ENCODE results near the gene COMT. TPM values are rescaled to one million over a fixed set of nuclear protein-coding genes. Genes with fewer than 3 reads are reported as not detected.

COMT gene
- total and polyA plus RNA-seq, 8 donors: 47.9 to 95.0 (median 62.3) TPM

GRCh38 chr22:19967850-19968449, 26.4 kb downstream of the COMT start:
- Histone ChIP-seq H3K4me3 (no peak overlapping the region), H3K4me1 (peaks cover 0 to 8% (median 0%) of the 10 kb centered on the region in 3 donors), H3K36me3 (peaks cover 0 to 5% (median 0%) of the 10 kb centered on the region in 3 donors), H3K27me3 (no peaks in the 10 kb centered on the region), H3K9me3 (no peaks in the 10 kb centered on the region), H3K27ac (no peak overlapping the region)
- WGBS, 2 donors: 91 to 92% methylated on average over 7 of the region's 7 CpGs
- ATAC-seq (no peak), DNase-seq (peak in 1 of 6 donors; percentile 40), FAIRE-seq (no peak)
- intact Hi-C loops (cut with DNase I): no loop called here
- TF ChIP-seq, protein P1, sequence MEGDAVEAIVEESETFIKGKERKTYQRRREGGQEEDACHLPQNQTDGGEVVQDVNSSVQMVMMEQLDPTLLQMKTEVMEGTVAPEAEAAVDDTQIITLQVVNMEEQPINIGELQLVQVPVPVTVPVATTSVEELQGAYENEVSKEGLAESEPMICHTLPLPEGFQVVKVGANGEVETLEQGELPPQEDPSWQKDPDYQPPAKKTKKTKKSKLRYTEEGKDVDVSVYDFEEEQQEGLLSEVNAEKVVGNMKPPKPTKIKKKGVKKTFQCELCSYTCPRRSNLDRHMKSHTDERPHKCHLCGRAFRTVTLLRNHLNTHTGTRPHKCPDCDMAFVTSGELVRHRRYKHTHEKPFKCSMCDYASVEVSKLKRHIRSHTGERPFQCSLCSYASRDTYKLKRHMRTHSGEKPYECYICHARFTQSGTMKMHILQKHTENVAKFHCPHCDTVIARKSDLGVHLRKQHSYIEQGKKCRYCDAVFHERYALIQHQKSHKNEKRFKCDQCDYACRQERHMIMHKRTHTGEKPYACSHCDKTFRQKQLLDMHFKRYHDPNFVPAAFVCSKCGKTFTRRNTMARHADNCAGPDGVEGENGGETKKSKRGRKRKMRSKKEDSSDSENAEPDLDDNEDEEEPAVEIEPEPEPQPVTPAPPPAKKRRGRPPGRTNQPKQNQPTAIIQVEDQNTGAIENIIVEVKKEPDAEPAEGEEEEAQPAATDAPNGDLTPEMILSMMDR (IDR thresholded peaks at IDR 0.05): no peak

DNA sequence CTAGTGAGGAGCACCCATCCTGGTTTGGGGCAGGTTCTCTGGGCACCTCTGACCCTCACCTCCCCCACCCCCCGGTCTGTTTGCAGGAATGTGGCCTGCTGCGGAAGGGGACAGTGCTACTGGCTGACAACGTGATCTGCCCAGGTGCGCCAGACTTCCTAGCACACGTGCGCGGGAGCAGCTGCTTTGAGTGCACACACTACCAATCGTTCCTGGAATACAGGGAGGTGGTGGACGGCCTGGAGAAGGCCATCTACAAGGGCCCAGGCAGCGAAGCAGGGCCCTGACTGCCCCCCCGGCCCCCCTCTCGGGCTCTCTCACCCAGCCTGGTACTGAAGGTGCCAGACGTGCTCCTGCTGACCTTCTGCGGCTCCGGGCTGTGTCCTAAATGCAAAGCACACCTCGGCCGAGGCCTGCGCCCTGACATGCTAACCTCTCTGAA, 26.9 kb downstream of the COMT start:
- TF ChIP-seq, protein P1 (IDR thresholded peaks at IDR 0.05): no peak
- Histone ChIP-seq H3K27me3 (no peaks in the 10 kb centered on the region), H3K9me3 (no peaks in the 10 kb centered on the region), H3K4me3 (no peak overlapping the region), H3K4me1 (peaks cover 0 to 3% (median 0%) of the 10 kb centered on the region in 3 donors), H3K27ac (no peak overlapping the region), H3K36me3 (peaks cover 0 to 5% (median 0%) of the 10 kb centered on the region in 3 donors)
- intact Hi-C loops (cut with DNase I): no loop called here
- 82 to 83% methylated on average over 18 of the region's 18 CpGs for WGBS, 2 donors
- DNase-seq (peak in 1 of 6 donors; percentile 63), FAIRE-seq (no peak), ATAC-seq (no peak)

GRCh38 chr22:19969141-19969928, 27.8 kb downstream of the COMT start:
- ATAC-seq (no peak), DNase-seq (peak in 2 of 6 donors; percentile 28 to 59), FAIRE-seq (no peak)
- WGBS, 2 donors: 80 to 86% methylated on average over 11 of the region's 11 CpGs
- Histone ChIP-seq H3K27me3 (no peaks in the 10 kb centered on the region), H3K9me3 (no peaks in the 10 kb centered on the region), H3K4me1 (no peaks in the 10 kb centered on the region), H3K36me3 (peaks cover 0 to 5% (median 0%) of the 10 kb centered on the region in 3 donors), H3K27ac (no peak overlapping the region), H3K4me3 (no peak overlapping the region)
- TF ChIP-seq, protein P1 (IDR thresholded peaks at IDR 0.05): no peak
- intact Hi-C loops (cut with DNase I): no loop called here

DNA sequence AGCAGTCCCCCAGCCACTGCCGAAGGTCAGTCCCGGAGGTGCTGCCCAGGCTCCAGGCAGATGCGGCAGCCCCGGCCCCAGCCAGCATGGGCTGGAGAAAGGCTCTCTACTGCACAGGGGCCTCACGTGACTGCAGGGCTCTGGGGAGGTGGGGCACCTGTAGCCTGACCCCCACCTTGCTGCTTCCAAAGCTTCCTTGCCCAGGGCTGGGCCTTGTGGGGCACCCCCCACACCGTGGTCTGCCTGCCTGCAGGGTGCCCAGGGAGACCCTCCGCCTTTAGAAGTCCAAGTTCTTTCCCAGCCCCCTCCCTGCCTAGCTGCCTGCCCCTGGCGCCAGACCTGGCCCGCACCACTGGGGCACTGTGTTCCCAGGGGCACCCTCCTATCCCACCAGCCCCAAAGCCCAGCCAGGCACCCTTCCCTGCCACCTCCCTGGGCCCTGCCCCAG, 28.5 kb downstream of the COMT start:
- 67 to 68% methylated on average over 9 of the region's 9 CpGs for WGBS, 2 donors
- no peak for FAIRE-seq
- intact Hi-C loops (cut with DNase I): loop anchor here in 2 of 3 donors (10.0 kb wide), 3 partner anchors 55 to 315 kb away; partner anchors contain the start of gene TANGO2 (in 1 of the 2)
- Histone ChIP-seq H3K27ac (no peak overlapping the region), H3K27me3 (no peaks in the 10 kb centered on the region), H3K9me3 (no peaks in the 10 kb centered on the region), H3K4me1 (no peaks in the 10 kb centered on the region), H3K36me3 (peaks cover 0 to 5% (median 0%) of the 10 kb centered on the region in 3 donors), H3K4me3 (no peak overlapping the region)
- TF ChIP-seq, protein P1 (IDR thresholded peaks at IDR 0.05): no peak
- DNase-seq: peak in 2 of 6 donors; percentile 47 to 80
- peak; percentile 1 to 18 (median 3) for ATAC-seq
